Aorta (tissue), 5 donors: Measurements from ENCODE around the gene KCNK4. TPM values are rescaled to one million over a fixed set of nuclear protein-coding genes. Genes with fewer than 3 reads are reported as not detected.

Source experiments
- ATAC-seq: fragments of 200-7000 bp; cut with Tn5 transposase; one replicate; pipeline ENCODE4 v1.9.1; 2022; ENCODE audit warnings: moderate library complexity; ENCODE audit not compliant: low FRiP score
- DNase-seq, 2 donors: peaks; one replicate each; pipeline ENCODE4 v3.0.0-alpha.2; 2020
- H3K27ac ChIP-seq, 2 donors: one replicate each; pipeline ENCODE4 v1.5.1; 2013; ENCODE audit warnings: low read length in 2 of 2, mild to moderate bottlenecking in 2 of 2, moderate library complexity in 2 of 2, control low read depth in 1 of 2, inconsistent platforms in 1 of 2, low read depth in 1 of 2
- H3K27me3 ChIP-seq, 2 donors: one replicate each; pipeline ENCODE4 v1.6.1; 2013; ENCODE audit warnings: control low read depth in 1 of 2, low read length in 1 of 2, mild to moderate bottlenecking in 1 of 2, moderate library complexity in 1 of 2; ENCODE audit not compliant: insufficient read depth in 2 of 2, control insufficient read depth in 1 of 2
- H3K36me3 ChIP-seq, 2 donors: one replicate each; pipeline ENCODE4 v1.6.1; 2013; ENCODE audit warnings: control low read depth in 1 of 2, low read length in 1 of 2, mild to moderate bottlenecking in 1 of 2; ENCODE audit not compliant: insufficient read depth in 2 of 2, control insufficient read depth in 1 of 2
- H3K4me1 ChIP-seq, 2 donors: one replicate each; pipeline ENCODE4 v1.6.1; 2013; ENCODE audit warnings: low read length in 2 of 2, control low read depth in 1 of 2, mild to moderate bottlenecking in 1 of 2, moderate library complexity in 1 of 2; ENCODE audit not compliant: insufficient read depth in 2 of 2, control insufficient read depth in 1 of 2
- H3K4me3 ChIP-seq, 2 donors: one replicate each; pipeline ENCODE4 v1.5.1; 2013; ENCODE audit warnings: low read length in 2 of 2, control low read depth in 1 of 2, mild to moderate bottlenecking in 1 of 2
- H3K9me3 ChIP-seq: one replicate; pipeline ENCODE4 v1.6.1; 2013; ENCODE audit warnings: mild to moderate bottlenecking, low read length; ENCODE audit not compliant: control insufficient read depth
- WGBS, 2 donors: extraction: QIAGEN DNeasy Blood & Tissue Kit; methylation state at CpG; one replicate each; pipeline ENCODE4 v1.1.7; 2013; 5-methylcytosine and 5-hydroxymethylcytosine counted together
- intact Hi-C, 2 donors: fragments of 100-400 bp; cut with DNase I; formaldehyde crosslinking; loops; one replicate each; pipeline versions ENCODE4 v1.14.2 to v1.15.0; 2022
- polyA plus RNA-seq, 2 donors: library from polyadenylated mRNA; stranded (reverse); fragments of 200-250 nt; gene quantifications; one replicate each; pipeline ENCODE4 v1.2.3, GENCODE V29; 2013
- total RNA-seq, 2 donors: library from RNA; stranded (reverse); fragmentation: NEBNext Ultra II Directional; extraction: Animal tissue kit (Norgen Biotek cat#: 25700); gene quantifications; one replicate each; pipeline ENCODE4 v1.2.1, GENCODE V29; 2021
- donor health status: healthy with polysubstance abuse.
- donor health status: Bipolar disorder and iron deficiency.
- donor health status: DM: no; HTN: no; CAD: no.
- donor health status: DM: no; HTN: no; CAD: no.
- donor health status: DM: yes; HTN: yes; CAD: no.

KCNK4 gene
- total and polyA plus RNA-seq, 4 donors: not detected

GRCh38 chr11:64251753-64252002 is 39.4 kb upstream of the KCNK4 start:
- WGBS, 2 donors: 0 to 1% methylated on average over 18 of the region's 18 CpGs
- peak overlapping the region; percentile 59 to 81 for H3K4me3 ChIP-seq
- no peak for ATAC-seq
- no peak overlapping the region for H3K27ac ChIP-seq
- H3K27me3 ChIP-seq: no peaks in the 10 kb centered on the region
- DNase-seq: no peak
- no peaks in the 10 kb centered on the region for H3K9me3 ChIP-seq
- no peaks in the 10 kb centered on the region for H3K4me1 ChIP-seq
- intact Hi-C loops: loop anchor here in 1 of 2 donors (2.0 kb wide), 1 partner anchor 17 kb away; no protein-coding TSS in a partner anchor
- H3K36me3 ChIP-seq: peaks cover 0 to 3% of the 10 kb centered on the region in 2 donors

- Histone ChIP-seq H3K27ac (no peak overlapping the region), H3K4me1 (no peaks in the 10 kb centered on the region), H3K9me3 (no peaks in the 10 kb centered on the region), H3K36me3 (peaks cover 0 to 3% of the 10 kb centered on the region in 2 donors), H3K27me3 (no peaks in the 10 kb centered on the region), H3K4me3 (peak overlapping the region; percentile 59 to 81)
- DNase-seq (peak in 1 of 2 donors; percentile 87), ATAC-seq (no peak)
- 0 to 2% methylated on average over 23 of the region's 23 CpGs for WGBS, 2 donors
- intact Hi-C loops: no loop called here
Measured at GRCh38 chr11:64252003-64252872, 38.9 kb upstream of the KCNK4 start.

GRCh38 chr11:64253043-64253442 is 38.1 kb upstream of the KCNK4 start:
- ATAC-seq (no peak), DNase-seq (no peak)
- Histone ChIP-seq H3K27me3 (no peaks in the 10 kb centered on the region), H3K36me3 (peaks cover under 1 to 4% of the 10 kb centered on the region in 2 donors), H3K4me3 (no peak overlapping the region), H3K27ac (no peak overlapping the region), H3K4me1 (no peaks in the 10 kb centered on the region), H3K9me3 (no peaks in the 10 kb centered on the region)
- intact Hi-C loops: no loop called here
- 56 to 60% methylated on average over 8 of the region's 8 CpGs for WGBS, 2 donors

- no peaks in the 10 kb centered on the region for H3K27me3 ChIP-seq
- no peaks in the 10 kb centered on the region for H3K4me1 ChIP-seq
- H3K9me3 ChIP-seq: no peaks in the 10 kb centered on the region
- intact Hi-C loops: no loop called here
- H3K4me3 ChIP-seq: no peak overlapping the region
- DNase-seq (peak; percentile 83 to 92), ATAC-seq (no peak)
- no peak overlapping the region for H3K27ac ChIP-seq
- WGBS, 2 donors: 13 to 18% methylated on average over 5 of the region's 5 CpGs
- peaks cover 5 to 7% of the 10 kb centered on the region in 2 donors for H3K36me3 ChIP-seq
Measured at GRCh38 chr11:64253481-64253880, 37.6 kb upstream of the KCNK4 start.

GRCh38 chr11:64254326-64254725 is 36.8 kb upstream of the KCNK4 start:
- Histone ChIP-seq H3K36me3 (peaks cover 8 to 9% of the 10 kb centered on the region in 2 donors), H3K4me3 (no peak overlapping the region)

GRCh38 chr11:64255135-64256128 is 35.7 kb upstream of the KCNK4 start:
- H3K36me3 ChIP-seq: peaks cover 8 to 9% of the 10 kb centered on the region in 2 donors
- no peak for DNase-seq
- intact Hi-C loops: no loop called here
- no peak for ATAC-seq
- no peaks in the 10 kb centered on the region for H3K9me3 ChIP-seq
- WGBS, 2 donors: 88 to 90% methylated on average over 35 of the region's 35 CpGs
- no peaks in the 10 kb centered on the region for H3K27me3 ChIP-seq
- H3K27ac ChIP-seq: no peak overlapping the region
- no peak overlapping the region for H3K4me3 ChIP-seq
- H3K4me1 ChIP-seq: no peaks in the 10 kb centered on the region

More at GRCh38 chr11:64254326-64254725, 36.8 kb upstream of the KCNK4 start:
- intact Hi-C loops: no loop called here
- H3K4me1 ChIP-seq: no peaks in the 10 kb centered on the region
- WGBS, 2 donors: 86% methylated on average over 7 of the region's 7 CpGs
- no peaks in the 10 kb centered on the region for H3K9me3 ChIP-seq
- no peak for DNase-seq
- ATAC-seq: no peak
- no peaks in the 10 kb centered on the region for H3K27me3 ChIP-seq
- no peak overlapping the region for H3K27ac ChIP-seq

- no peak for DNase-seq
- H3K4me3 ChIP-seq: no peak overlapping the region
- 80% methylated on average over 15 of the region's 15 CpGs for WGBS, 2 donors
- intact Hi-C loops: no loop called here
- peaks cover 8 to 9% of the 10 kb centered on the region in 2 donors for H3K36me3 ChIP-seq
- no peaks in the 10 kb centered on the region for H3K4me1 ChIP-seq
- H3K27me3 ChIP-seq: no peaks in the 10 kb centered on the region
- no peaks in the 10 kb centered on the region for H3K9me3 ChIP-seq
- no peak for ATAC-seq
- H3K27ac ChIP-seq: no peak overlapping the region
Measured at GRCh38 chr11:64256300-64256699, 34.8 kb upstream of the KCNK4 start.

- H3K36me3 ChIP-seq: peaks cover 8 to 11% of the 10 kb centered on the region in 2 donors
- no peaks in the 10 kb centered on the region for H3K27me3 ChIP-seq
- WGBS, 2 donors: 89% methylated on average over 24 of the region's 24 CpGs
- no peak overlapping the region for H3K4me3 ChIP-seq
- no peaks in the 10 kb centered on the region for H3K9me3 ChIP-seq
- intact Hi-C loops: no loop called here
- ATAC-seq (no peak), DNase-seq (no peak)
- H3K27ac ChIP-seq: no peak overlapping the region
- no peaks in the 10 kb centered on the region for H3K4me1 ChIP-seq
Measured at GRCh38 chr11:64258356-64258755, 32.7 kb upstream of the KCNK4 start.
